ENCODE results near the gene PDE6D.

- TF ChIP-seq POLR2AphosphoS5 (IDR thresholded peaks at IDR 0.05; ENCODE audit: low read depth, low read length), result no peak
- TF ChIP-seq SPI1 (IDR thresholded peaks at IDR 0.05; ENCODE audit: low read depth, low read length), result no peak
- TF ChIP-seq POLR2A (IDR thresholded peaks at IDR 0.05; ENCODE audit: low read depth, low read length), result no peak
These were observed 96.5 kb downstream of the PDE6D start for GRCh38 chr2:231684314-231685223.

Measured in GM12891 (cell line).